Keratinocyte (primary cell): ENCODE data around the gene ZFYVE1. TPM values are rescaled to one million over a fixed set of nuclear protein-coding genes. Genes with fewer than 3 reads are reported as not detected.

Experiments used
- DNase-seq: peaks from one replicate; pipeline ENCODE4 v3.0.0-alpha.2; 2011; ENCODE audit warnings: low read depth, missing footprints, low spot score
- FAIRE-seq: peaks from 2 replicates; lab custom pipeline; 2011; peaks lifted over from hg19 to GRCh38; lab: Jason Lieb, UNC
- H2AFZ ChIP-seq: 2 replicates; pipeline ENCODE4 v1.6.0; 2012; ENCODE audit warnings: low read length, control low read depth, inconsistent platforms; ENCODE audit not compliant: control insufficient read depth
- H3K27ac ChIP-seq: 2 replicates; pipeline ENCODE4 v1.5.1; 2011; ENCODE audit warnings: low read length; ENCODE audit not compliant: control insufficient read depth, insufficient read depth
- H3K27me3 ChIP-seq: 3 replicates; pipeline ENCODE4 v1.6.0; 2011; ENCODE audit warnings: low read length; ENCODE audit not compliant: control insufficient read depth, insufficient read depth; ENCODE audit errors: extremely low read depth
- H3K36me3 ChIP-seq, 2 experiments: 2 replicates in 1 of 2; 3 replicates in 1 of 2; pipeline ENCODE4 v1.5.1; 2011; ENCODE audit warnings: low read length in 2 of 2, mild to moderate bottlenecking in 1 of 2; ENCODE audit not compliant: control insufficient read depth in 2 of 2, insufficient read depth in 2 of 2; ENCODE audit errors: extremely low read depth in 1 of 2
- H3K4me1 ChIP-seq: 3 replicates; pipeline ENCODE4 v1.5.1; 2011; ENCODE audit warnings: low read length; ENCODE audit not compliant: control insufficient read depth, insufficient read depth; ENCODE audit errors: extremely low read depth
- H3K4me2 ChIP-seq: 3 replicates; pipeline ENCODE4 v1.6.0; 2011; ENCODE audit warnings: low read depth, low read length; ENCODE audit not compliant: control insufficient read depth, insufficient read depth; ENCODE audit errors: extremely low read depth
- H3K4me3 ChIP-seq, 3 experiments: fragments of 200-600 bp in 1 of 3; sonication (generic) in 1 of 3; 2 replicates in 2 of 3; 3 replicates in 1 of 3; pipeline ENCODE4 v1.5.1; 2011 to 2016; ENCODE audit warnings: low read length in 3 of 3, mild to moderate bottlenecking in 3 of 3, control low read depth in 2 of 3, inconsistent platforms in 1 of 3, low read depth in 1 of 3, mixed read lengths in 1 of 3, mixed run types in 1 of 3, moderate library complexity in 1 of 3; ENCODE audit not compliant: control insufficient read depth in 2 of 3, insufficient read depth in 2 of 3; ENCODE audit errors: extremely low read depth in 1 of 3
- H3K79me2 ChIP-seq: 2 replicates; pipeline ENCODE4 v1.6.0; 2012; ENCODE audit warnings: low read length; ENCODE audit not compliant: control insufficient read depth, insufficient read depth
- H3K9ac ChIP-seq: 3 replicates; pipeline ENCODE4 v1.6.0; 2011; ENCODE audit warnings: low read length; ENCODE audit not compliant: control insufficient read depth, insufficient read depth; ENCODE audit errors: extremely low read depth
- H3K9me1 ChIP-seq: 3 replicates; pipeline ENCODE4 v1.6.0; 2011; ENCODE audit warnings: low read length; ENCODE audit not compliant: control insufficient read depth, insufficient read depth; ENCODE audit errors: extremely low read depth
- H3K9me3 ChIP-seq: 2 replicates; pipeline ENCODE4 v1.5.1; 2012; ENCODE audit warnings: low read depth, low read length; ENCODE audit not compliant: control insufficient read depth
- H4K20me1 ChIP-seq: 3 replicates; pipeline ENCODE4 v1.6.0; 2011; ENCODE audit warnings: low read length; ENCODE audit not compliant: control insufficient read depth, insufficient read depth; ENCODE audit errors: extremely low read depth
- CTCF ChIP-seq, 3 experiments: IDR thresholded peaks in 1 of 3; conservative IDR thresholded peaks in 1 of 3; optimal IDR thresholded peaks in 1 of 3; 2 replicates in 2 of 3; 3 replicates in 1 of 3; pipeline versions ENCODE3 to v1.5.1; 2011; ENCODE audit warnings: low read length in 3 of 3, mild to moderate bottlenecking in 3 of 3, moderate library complexity in 2 of 3, control low read depth in 1 of 3, inconsistent platforms in 1 of 3; ENCODE audit not compliant: insufficient read depth in 2 of 3; ENCODE audit errors: extremely low read depth in 1 of 3
- EZH2 ChIP-seq: IDR thresholded peaks from one replicate; pipeline ENCODE4 v1.6.1; 2012; ENCODE audit warnings: inconsistent platforms, mild to moderate bottlenecking, low read length, moderate library complexity
- dilution Hi-C: fragments of 300-500 bp; cut with MboI; formaldehyde crosslinking; loops from one replicate; pipeline ENCODE4 v1.7.0; 2020; ENCODE audit warnings: low sequenced_read_pairs; ENCODE audit not compliant: extremely low pct_ligation_motif_present
- polyA plus RNA-seq, 5 experiments: library from polyadenylated mRNA; depleted of rRNA in 3 of 5; stranded (reverse) in 3 of 5; stranded (forward) in 1 of 5; unstranded in 1 of 5; fragments of >200 nt; gene quantifications; 1 replicate in 1 of 5; 2 replicates in 3 of 5; 3 replicates in 1 of 5; pipeline versions ENCODE4 v1.2.1 to v1.2.3, GENCODE V29; 2011 to 2012; ENCODE audit warnings: missing spikeins in 2 of 5, low read depth in 1 of 5, low replicate concordance in 1 of 5

The ZFYVE1 gene
- polyA plus RNA-seq, 1 donor (not counting 4 experiments of a cell fraction or from before 2014, with no cell fraction given): 10.8 TPM

GRCh38 chr14:72924337-72924736 lies 102.6 kb downstream of the ZFYVE1 start:
- Histone ChIP-seq H3K9ac (no peak overlapping the region), H3K9me3 (no peaks in the 10 kb centered on the region), H3K4me2 (no peak overlapping the region), H3K4me1 (peaks cover 6% of the 10 kb centered on the region), H3K9me1 (no peaks in the 10 kb centered on the region), H3K27me3 (peaks cover 3% of the 10 kb centered on the region), H3K79me2 (peaks cover 11% of the 10 kb centered on the region), H3K4me3 (no peak overlapping the region), H3K27ac (no peak overlapping the region), H2AFZ (no peak overlapping the region), H3K36me3 (no peaks in the 10 kb centered on the region), H4K20me1 (no peaks in the 10 kb centered on the region)
- TF ChIP-seq CTCF (optimal IDR thresholded peaks at IDR 0.05 in 1 of 3, IDR thresholded peaks at IDR 0.05 in 1 of 3, conservative IDR thresholded peaks at IDR 0.05 in 1 of 3; ENCODE audit: extremely low read depth in 1 of 3, insufficient read depth in 2 of 3, low read length in 3 of 3): no peak
- no peak for TF ChIP-seq EZH2
- dilution Hi-C loops: no loop called here
- no peak for FAIRE-seq
- DNase-seq: no peak

- dilution Hi-C loops: no loop called here
- FAIRE-seq (no peak), DNase-seq (no peak)
Measured at GRCh38 chr14:72921396-72921795, 105.5 kb downstream of the ZFYVE1 start.

More at GRCh38 chr14:72921396-72921795, 105.5 kb downstream of the ZFYVE1 start:
- TF ChIP-seq CTCF (optimal IDR thresholded peaks at IDR 0.05 in 1 of 3, IDR thresholded peaks at IDR 0.05 in 1 of 3, conservative IDR thresholded peaks at IDR 0.05 in 1 of 3; ENCODE audit: extremely low read depth in 1 of 3, insufficient read depth in 2 of 3, low read length in 3 of 3) (no peak), EZH2 (no peak)
- Histone ChIP-seq H3K9ac (no peak overlapping the region), H3K9me3 (no peaks in the 10 kb centered on the region), H3K9me1 (no peaks in the 10 kb centered on the region), H4K20me1 (no peaks in the 10 kb centered on the region), H3K4me3 (no peak overlapping the region), H3K79me2 (no peaks in the 10 kb centered on the region), H3K4me2 (no peak overlapping the region), H3K36me3 (no peaks in the 10 kb centered on the region), H3K4me1 (peaks cover 4% of the 10 kb centered on the region), H2AFZ (no peak overlapping the region), H3K27ac (no peak overlapping the region), H3K27me3 (peaks cover 19% of the 10 kb centered on the region)
